Sciatic nerve (tissue), 2 donors: ENCODE results near the gene KRTAP9-6. TPM values are rescaled to one million over a fixed set of nuclear protein-coding genes. Genes with fewer than 3 reads are reported as not detected.
"Not testable (repeated sequence)": the region's sequence is repeated elsewhere in the genome, so short reads cannot be mapped to it uniquely, and the experiment has no call there.

Experiments
- ATAC-seq: fragments of 200-7000 bp; cut with Tn5 transposase; one replicate; pipeline ENCODE4 v1.9.1; 2020; ENCODE audit warnings: mild to moderate bottlenecking, moderate library complexity
- DNase-seq: peaks from one replicate; pipeline ENCODE4 v3.0.0-alpha.2; 2020; ENCODE audit warnings: low spot score
- intact Hi-C: fragments of 100-400 bp; cut with DNase I; formaldehyde crosslinking; loops from one replicate; pipeline ENCODE4 v1.14.2; 2022
- total RNA-seq: library from RNA; stranded (reverse); fragmentation: NEBNext Ultra II Directional; extraction: Animal tissue kit (Norgen Biotek cat#: 25700); gene quantifications from one replicate; pipeline ENCODE4 v1.2.1, GENCODE V29; 2021
- donor health status: DM: no; HTN: no; CAD: no.
- donor health status: DM: no; HTN: no; CAD: no.

Gene KRTAP9-6
- total RNA-seq = not detected

DNA sequence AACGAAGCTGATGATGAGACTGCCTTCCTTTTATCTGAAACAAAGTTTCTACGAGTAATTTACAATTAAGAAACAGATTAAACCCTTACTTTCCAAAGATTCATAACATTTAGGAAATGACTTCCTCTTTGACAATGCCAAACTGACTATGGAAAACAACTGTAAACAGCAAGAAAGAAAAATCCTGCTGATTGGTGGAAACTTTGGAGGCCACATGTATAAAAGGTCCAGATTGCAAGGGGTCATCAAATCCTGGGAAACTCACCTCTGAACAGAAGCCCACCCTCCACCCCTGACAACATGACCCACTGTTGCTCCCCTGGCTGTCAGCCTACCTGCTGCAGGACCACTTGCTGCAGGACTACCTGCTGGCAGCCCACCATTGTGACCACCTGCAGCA is at the start of gene KRTAP9-6:
KRTAP9-6 (plus strand) TSS at position 301 of the 400 bp plus-strand sequence; CDS start at position 301, 0 bp downstream.
- ATAC-seq (no peak), DNase-seq (no peak)
- intact Hi-C loops = no loop called here

DNA sequence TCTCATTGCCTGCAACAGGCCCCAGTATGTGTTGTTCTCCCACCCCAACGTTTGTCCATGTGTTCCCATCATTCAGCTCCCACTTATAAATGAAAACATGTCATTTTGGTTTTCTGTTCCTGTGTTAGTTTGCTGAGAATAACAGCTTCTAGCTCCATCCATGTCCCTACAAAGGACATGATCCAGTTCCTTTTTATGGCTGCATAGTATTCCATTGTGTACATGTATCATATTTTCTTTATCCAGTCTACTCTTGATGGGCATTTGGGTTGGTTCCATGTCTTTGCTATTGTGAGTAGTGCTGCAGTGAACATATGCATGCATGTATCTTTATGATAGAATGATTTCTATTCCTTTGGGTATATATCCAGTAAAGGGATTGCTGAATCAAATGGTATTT is 49.5 kb upstream of the KRTAP9-6 start:
- intact Hi-C loops = loop anchor here (2.0 kb wide), 1 partner anchor 67 kb away; the partner anchor contains the start of gene KRTAP4-5
- no peak for DNase-seq
- no peak for ATAC-seq

DNA sequence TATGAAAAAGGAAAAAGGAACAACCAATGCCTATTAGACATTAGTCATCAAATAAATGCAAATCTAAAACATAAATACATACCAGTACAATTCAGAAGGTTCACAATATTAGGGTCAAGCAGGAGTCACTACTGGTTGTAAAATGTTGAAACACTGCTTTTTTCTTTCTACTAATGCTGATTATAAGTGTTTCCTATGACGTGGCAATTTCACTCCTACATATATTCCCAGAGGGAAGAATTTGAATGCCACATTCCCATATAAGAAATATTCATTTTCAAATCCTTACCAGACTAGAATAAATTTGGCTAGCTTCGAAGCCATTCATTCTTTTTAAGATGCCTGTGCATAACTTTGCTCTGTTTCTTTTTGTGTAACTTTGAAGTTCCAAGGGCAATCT is 41.4 kb upstream of the KRTAP9-6 start:
- DNase-seq (no peak), ATAC-seq (no peak)
- intact Hi-C loops = no loop called here

DNA sequence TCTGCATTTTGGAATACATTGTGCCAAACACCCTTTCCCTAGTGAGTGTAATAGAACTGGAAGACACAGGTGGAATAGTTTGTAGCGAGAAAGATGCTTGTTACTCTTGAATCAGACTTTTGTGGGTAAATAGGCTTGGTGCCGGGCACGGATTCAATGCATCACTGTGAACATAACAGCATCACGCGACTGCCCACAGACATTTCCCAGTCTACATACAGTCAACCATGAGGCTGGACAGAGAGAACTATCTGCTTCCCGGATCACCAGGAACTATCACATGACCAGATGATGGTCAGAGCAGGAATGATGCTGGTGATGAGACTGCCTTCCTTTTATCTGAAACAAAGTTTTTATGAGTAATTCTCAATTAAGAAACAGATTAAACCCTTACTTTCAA is 39.1 kb upstream of the KRTAP9-6 start:
- intact Hi-C loops = no loop called here
- ATAC-seq = no peak
- DNase-seq = no peak

GRCh38 chr17:41226598-41227095 is 38.5 kb upstream of the KRTAP9-6 start, which contains the start of gene KRTAP9-2:
Gene KRTAP9-2, plus strand, starts transcription at chr17:41226648. Its CDS starts 7 bp downstream, at chr17:41226655.
- ATAC-seq, intact Hi-C loops, DNase-seq: not testable (repeated sequence)

- DNase-seq (no peak), ATAC-seq (no peak)
- intact Hi-C loops = no loop called here
Measured at GRCh38 chr17:41230094-41230493, 35.1 kb upstream of the KRTAP9-6 start.

- no peak for ATAC-seq
- DNase-seq = no peak
- intact Hi-C loops = no loop called here
Measured at GRCh38 chr17:41231731-41232130, 33.4 kb upstream of the KRTAP9-6 start.

DNA sequence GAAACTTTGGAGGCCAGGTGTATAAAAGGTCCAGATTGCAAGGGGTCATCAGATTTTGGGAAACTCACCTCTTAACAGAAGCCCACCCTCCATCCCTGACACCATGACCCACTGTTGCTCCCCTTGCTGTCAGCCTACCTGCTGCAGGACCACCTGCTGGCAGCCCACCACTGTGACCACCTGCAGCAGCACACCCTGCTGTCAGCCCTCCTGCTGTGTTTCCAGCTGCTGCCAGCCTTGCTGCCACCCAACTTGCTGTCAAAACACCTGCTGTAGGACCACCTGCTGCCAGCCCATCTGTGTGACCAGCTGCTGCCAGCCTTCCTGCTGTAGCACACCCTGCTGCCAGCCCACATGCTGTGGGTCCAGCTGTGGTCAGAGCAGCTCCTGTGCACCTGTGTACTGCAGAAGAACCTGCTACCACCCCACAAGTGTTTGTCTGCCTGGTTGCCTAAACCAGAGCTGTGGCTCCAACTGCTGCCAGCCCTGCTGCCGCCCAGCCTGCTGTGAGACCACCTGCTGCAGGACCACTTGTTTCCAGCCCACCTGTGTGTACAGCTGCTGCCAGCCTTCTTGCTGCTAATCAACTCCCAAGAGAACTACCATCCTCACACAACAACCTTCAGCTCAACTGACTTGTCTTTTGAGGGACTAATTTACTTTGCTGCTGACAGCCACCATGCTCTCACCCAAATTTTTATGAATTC is 32.6 kb upstream of the KRTAP9-6 start, which contains the start of gene KRTAP9-3:
KRTAP9-3 (plus strand) TSS at position 51 of the 707 bp plus-strand sequence; CDS start at position 104, 53 bp downstream.
- DNase-seq, ATAC-seq, intact Hi-C loops: not testable (repeated sequence)

- intact Hi-C loops, ATAC-seq: not testable (repeated sequence)
Measured at GRCh38 chr17:41237116-41237515, 28.1 kb upstream of the KRTAP9-6 start.

GRCh38 chr17:41237949-41238437 is 27.2 kb upstream of the KRTAP9-6 start, which contains the start of gene KRTAP9-8:
Gene KRTAP9-8, plus strand, starts transcription at chr17:41237999. Its CDS starts 53 bp downstream, at chr17:41238052.
- intact Hi-C loops, DNase-seq, ATAC-seq: not testable (repeated sequence)

More at GRCh38 chr17:41237116-41237515, 28.1 kb upstream of the KRTAP9-6 start:
- DNase-seq = not testable (repeated sequence)

- not testable (repeated sequence) for DNase-seq, ATAC-seq
- intact Hi-C loops = loop anchor here (10.0 kb wide), 1 partner anchor 102 kb away; the partner anchor contains the start of genes KRTAP4-5 and KRTAP4-6
Measured at GRCh38 chr17:41246995-41247787, 18.0 kb upstream of the KRTAP9-6 start.

DNA sequence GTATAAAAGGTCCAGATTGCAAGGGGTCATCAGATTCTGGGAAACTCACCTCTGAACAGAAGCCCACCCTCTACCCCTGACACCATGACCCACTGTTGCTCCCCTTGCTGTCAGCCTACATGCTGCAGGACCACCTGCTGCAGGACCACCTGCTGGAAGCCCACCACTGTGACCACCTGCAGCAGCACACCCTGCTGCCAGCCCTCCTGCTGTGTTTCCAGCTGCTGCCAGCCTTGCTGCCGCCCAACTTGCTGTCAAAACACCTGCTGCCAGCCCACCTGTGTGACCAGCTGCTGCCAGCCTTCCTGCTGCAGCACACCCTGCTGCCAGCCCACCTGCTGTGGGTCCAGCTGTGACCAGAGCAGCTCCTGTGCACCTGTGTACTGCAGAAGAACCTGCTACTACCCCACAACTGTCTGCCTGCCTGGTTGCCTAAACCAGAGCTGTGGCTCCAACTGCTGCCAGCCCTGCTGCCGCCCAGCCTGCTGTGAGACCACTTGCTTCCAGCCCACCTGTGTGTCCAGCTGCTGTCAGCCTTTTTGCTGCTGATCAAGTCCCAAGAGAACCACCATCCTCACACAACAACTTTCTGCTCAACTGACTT is 15.4 kb upstream of the KRTAP9-6 start, which contains the start of gene KRTAP9-4:
KRTAP9-4 (plus strand) TSS at position 51 of the 604 bp plus-strand sequence; CDS start at position 85, 34 bp downstream.
- not testable (repeated sequence) for ATAC-seq, DNase-seq
- intact Hi-C loops = loop anchor here (10.0 kb wide), 1 partner anchor 105 kb away; the partner anchor contains the start of genes KRTAP4-5 and KRTAP4-6

DNA sequence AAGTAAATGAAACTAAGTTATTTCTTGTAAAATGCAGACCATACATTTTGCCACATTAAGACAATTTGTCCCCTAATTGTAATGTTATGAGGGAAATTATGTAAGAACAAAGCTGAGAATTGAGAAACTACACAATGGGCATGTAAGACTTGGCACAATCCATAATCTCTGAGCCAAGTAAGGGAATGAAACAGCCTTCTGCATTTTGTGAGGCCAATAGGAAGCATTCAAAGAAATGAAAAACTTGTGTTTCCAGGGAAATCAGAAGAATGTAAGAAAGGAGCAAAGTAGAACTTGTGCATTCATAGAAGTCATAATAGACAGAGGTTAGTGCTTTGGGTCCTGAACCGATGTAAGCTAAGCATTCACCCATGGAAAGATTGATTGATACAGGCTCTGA is 13.9 kb upstream of the KRTAP9-6 start:
- intact Hi-C loops = no loop called here
- ATAC-seq = no peak
- no peak for DNase-seq

- intact Hi-C loops = no loop called here
- no peak for DNase-seq
- ATAC-seq = no peak
Measured at GRCh38 chr17:41254861-41255260, 10.3 kb upstream of the KRTAP9-6 start.

- intact Hi-C loops, ATAC-seq, DNase-seq: not testable (repeated sequence)
Measured at GRCh38 chr17:41255381-41256290, 9.5 kb upstream of the KRTAP9-6 start, which contains the start of gene KRTAP9-9. Gene KRTAP9-9, plus strand, starts transcription at chr17:41255384.

DNA sequence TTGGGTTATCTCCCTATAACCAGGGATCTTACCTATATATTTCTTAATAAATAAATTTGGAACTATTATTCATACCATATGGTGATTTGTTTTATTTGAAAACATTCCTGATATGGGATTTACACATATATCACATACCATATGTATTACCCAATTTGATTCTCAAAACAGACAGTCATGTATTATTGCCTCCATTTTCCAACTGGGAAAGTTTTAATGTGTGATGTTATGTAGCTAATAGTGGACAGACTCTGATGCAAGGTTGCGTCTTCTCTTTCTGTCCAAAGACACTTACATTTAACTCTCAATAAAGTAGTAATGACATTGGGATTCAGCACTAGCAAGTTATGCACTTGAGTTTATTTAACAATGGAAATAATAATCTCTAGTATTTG is 8.9 kb upstream of the KRTAP9-6 start:
- intact Hi-C loops = no loop called here
- DNase-seq = no peak
- ATAC-seq = no peak

- ATAC-seq (no peak), DNase-seq (no peak)
- intact Hi-C loops = no loop called here
Measured at GRCh38 chr17:41258406-41258805, 6.8 kb upstream of the KRTAP9-6 start.
